AG09319 (cell line): ENCODE results near the gene URI1.
"Not testable (repeated sequence)": the region's sequence is repeated elsewhere in the genome, so short reads cannot be mapped to it uniquely, and the experiment has no call there.

ENCODE experiments used
- DNase-seq: peaks from one replicate; pipeline ENCODE4 v3.0.0-alpha.2; 2010; ENCODE audit warnings: low read depth; ENCODE audit errors: extremely low read depth
- TF ChIP-seq, protein P1 (sequence below): IDR thresholded peaks from 2 replicates; pipeline ENCODE4 v1.5.1; 2011; ENCODE audit warnings: low read depth, mild to moderate bottlenecking, inconsistent platforms, low read length, moderate library complexity

Gene URI1

GRCh38 chr19:29942404-29943261 is 594 bp downstream of the URI1 start:
- TF ChIP-seq, protein P1, sequence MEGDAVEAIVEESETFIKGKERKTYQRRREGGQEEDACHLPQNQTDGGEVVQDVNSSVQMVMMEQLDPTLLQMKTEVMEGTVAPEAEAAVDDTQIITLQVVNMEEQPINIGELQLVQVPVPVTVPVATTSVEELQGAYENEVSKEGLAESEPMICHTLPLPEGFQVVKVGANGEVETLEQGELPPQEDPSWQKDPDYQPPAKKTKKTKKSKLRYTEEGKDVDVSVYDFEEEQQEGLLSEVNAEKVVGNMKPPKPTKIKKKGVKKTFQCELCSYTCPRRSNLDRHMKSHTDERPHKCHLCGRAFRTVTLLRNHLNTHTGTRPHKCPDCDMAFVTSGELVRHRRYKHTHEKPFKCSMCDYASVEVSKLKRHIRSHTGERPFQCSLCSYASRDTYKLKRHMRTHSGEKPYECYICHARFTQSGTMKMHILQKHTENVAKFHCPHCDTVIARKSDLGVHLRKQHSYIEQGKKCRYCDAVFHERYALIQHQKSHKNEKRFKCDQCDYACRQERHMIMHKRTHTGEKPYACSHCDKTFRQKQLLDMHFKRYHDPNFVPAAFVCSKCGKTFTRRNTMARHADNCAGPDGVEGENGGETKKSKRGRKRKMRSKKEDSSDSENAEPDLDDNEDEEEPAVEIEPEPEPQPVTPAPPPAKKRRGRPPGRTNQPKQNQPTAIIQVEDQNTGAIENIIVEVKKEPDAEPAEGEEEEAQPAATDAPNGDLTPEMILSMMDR: no peak
- no peak for DNase-seq

DNA sequence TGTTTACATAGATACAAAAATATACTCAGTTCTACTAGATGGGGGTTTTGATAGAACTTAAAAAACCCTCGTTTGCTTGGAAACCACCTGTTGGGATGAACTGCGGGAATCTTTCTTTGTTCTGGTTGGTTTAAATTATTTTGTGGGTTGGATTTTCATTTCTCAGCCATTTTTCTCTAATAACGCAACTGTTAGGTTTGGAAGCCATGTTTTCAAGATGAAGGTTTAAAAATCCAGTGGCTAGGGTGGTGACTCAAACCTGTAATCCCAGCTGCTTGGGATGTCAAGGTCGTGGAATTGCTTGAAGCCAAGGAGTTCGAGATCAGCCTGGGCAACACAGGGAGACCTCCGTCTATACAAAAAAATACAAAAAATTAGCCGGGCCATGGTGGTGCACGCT is 1.6 kb downstream of the URI1 start:
- DNase-seq: no peak
- TF ChIP-seq, protein P1: no peak

GRCh38 chr19:29944390-29945012 is 2.5 kb downstream of the URI1 start:
- TF ChIP-seq, protein P1: no peak
- DNase-seq: no peak

GRCh38 chr19:29945017-29945416 is 3.0 kb downstream of the URI1 start:
- no peak for DNase-seq
- TF ChIP-seq, protein P1: no peak

DNA sequence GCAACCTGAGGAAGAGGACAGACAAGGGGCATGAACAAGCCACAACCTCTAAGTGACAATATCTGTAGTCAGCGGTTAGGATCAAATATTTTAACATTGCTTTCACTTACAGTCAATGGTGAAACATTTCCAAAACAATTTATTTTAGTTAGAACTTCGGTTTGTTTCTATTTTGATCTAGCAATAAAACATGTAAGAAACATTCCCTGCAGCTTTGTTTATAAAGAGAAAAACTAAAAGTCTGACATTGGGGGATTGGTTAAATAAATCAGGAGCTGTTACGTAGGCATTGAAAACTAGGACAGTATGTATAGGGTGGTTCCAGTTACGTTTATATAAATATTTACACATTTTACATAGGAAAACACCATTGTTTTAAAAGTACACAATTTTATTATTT is 3.4 kb downstream of the URI1 start:
- TF ChIP-seq, protein P1: no peak
- no peak for DNase-seq

GRCh38 chr19:29946645-29947044 is 4.6 kb downstream of the URI1 start:
- no peak for DNase-seq
- TF ChIP-seq, protein P1: no peak

DNA sequence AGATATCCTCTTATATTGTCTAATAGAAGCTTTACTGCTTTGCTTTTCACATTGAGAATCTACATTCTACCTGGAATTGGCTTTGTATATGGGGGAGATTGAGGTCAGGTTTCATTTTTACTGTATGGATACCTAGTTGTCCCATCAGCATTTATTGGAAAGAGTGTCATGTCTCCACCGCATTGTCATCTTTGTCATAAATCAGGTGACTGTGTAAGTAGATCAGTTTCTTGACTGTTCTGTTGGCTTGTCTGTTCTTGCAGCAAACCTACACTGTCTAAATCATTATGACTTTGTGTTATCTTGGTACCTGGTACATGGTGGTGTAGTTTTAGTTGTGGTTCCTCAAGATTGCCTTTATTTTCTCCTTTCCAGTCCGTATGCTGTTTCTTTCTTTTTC is 5.8 kb downstream of the URI1 start:
- TF ChIP-seq, protein P1: no peak
- DNase-seq: no peak

DNA sequence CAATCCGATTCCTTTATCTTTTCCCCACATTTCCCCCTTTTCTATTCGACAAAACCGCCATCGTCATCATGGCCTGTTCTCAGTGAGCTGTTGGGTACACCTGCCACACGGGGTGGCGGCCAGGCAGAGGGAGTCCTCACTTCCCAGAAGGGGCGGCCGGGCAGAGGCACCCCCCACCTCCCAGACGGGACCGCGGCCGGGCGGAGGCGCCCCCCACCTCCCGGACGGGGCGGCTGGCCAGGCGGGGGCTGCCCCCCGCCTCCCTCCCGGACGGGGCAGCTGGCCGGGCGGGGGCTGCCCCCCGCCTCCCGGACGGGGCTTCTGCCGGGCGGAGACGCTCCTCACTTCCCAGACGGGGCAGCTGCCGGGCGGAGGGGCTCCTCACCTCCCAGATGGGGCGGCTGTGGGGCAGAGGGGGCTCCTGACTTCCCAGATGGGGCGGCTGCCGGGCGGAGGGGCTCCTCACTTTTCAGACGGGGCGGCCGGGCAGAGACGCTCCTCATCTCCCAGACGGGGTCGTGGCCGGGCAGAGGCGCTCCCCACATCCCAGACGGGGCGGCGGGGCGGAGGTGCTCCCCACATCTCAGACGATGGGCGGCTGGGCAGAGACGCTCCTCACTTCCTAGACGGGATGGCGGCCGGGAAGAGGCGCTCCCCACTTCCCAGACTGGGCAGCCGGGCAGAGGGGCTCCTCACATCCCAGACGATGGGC is 6.9 kb downstream of the URI1 start:
- not testable (repeated sequence) for DNase-seq
